ENCODE measurements around the gene UPF2. TPM values are rescaled to one million over a fixed set of nuclear protein-coding genes. Genes with fewer than 3 reads are reported as not detected.

Gene UPF2
- total RNA-seq, 1 donor from 2014 or later, result 26.4 TPM

DNA sequence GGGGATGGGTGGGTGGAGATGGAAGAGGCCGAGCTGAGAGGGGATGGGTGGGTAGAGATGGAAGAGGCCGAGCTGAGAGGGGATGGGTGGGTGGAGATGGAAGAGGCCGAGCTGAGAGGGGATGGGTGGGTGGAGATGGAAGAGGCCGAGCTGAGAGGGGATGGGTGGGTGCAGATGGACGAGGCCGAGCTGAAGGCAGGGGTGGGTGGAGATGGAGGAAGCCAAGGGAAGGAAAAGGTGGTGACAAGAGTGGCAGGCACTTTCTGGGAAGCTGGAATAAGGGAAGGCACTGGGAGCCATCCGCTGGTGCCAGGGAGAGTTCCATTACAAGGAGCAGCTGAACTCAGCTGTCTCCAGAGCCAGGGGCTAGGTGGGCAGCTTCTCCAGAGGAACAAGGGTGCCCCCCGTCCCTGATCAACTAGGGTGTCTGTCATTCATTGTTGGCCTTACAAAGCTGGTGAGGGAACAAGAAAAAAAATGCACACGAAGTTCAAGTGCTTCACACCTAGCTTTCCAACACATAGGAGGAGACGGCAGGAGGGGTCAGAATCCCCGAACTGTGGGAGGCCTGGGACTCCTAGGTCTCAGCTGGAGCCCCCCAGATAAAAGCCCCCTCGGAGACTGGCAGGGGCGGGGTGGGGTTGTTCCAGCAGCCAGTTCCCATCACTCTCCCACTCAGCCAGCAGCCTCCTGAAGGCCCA lies 157.0 kb downstream of the UPF2 start:
- Mint-ChIP-seq H3K36me3 (no peaks in the 10 kb centered on the region), H3K4me3 (no peak overlapping the region), H3K27me3 (ENCODE audit: low read depth) (no peaks in the 10 kb centered on the region), H3K4me1 (peaks cover 7% of the 10 kb centered on the region), H3K9me3 (no peaks in the 10 kb centered on the region), H3K27ac (no peak overlapping the region)
- TF ChIP-seq, protein P1, sequence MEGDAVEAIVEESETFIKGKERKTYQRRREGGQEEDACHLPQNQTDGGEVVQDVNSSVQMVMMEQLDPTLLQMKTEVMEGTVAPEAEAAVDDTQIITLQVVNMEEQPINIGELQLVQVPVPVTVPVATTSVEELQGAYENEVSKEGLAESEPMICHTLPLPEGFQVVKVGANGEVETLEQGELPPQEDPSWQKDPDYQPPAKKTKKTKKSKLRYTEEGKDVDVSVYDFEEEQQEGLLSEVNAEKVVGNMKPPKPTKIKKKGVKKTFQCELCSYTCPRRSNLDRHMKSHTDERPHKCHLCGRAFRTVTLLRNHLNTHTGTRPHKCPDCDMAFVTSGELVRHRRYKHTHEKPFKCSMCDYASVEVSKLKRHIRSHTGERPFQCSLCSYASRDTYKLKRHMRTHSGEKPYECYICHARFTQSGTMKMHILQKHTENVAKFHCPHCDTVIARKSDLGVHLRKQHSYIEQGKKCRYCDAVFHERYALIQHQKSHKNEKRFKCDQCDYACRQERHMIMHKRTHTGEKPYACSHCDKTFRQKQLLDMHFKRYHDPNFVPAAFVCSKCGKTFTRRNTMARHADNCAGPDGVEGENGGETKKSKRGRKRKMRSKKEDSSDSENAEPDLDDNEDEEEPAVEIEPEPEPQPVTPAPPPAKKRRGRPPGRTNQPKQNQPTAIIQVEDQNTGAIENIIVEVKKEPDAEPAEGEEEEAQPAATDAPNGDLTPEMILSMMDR (IDR thresholded peaks at IDR 0.05; ENCODE audit: unreplicated experiment), result no peak
- no peak for DNase-seq (ENCODE audit: low spot score in 2 of 2, unreplicated experiment in 2 of 2)

DNA sequence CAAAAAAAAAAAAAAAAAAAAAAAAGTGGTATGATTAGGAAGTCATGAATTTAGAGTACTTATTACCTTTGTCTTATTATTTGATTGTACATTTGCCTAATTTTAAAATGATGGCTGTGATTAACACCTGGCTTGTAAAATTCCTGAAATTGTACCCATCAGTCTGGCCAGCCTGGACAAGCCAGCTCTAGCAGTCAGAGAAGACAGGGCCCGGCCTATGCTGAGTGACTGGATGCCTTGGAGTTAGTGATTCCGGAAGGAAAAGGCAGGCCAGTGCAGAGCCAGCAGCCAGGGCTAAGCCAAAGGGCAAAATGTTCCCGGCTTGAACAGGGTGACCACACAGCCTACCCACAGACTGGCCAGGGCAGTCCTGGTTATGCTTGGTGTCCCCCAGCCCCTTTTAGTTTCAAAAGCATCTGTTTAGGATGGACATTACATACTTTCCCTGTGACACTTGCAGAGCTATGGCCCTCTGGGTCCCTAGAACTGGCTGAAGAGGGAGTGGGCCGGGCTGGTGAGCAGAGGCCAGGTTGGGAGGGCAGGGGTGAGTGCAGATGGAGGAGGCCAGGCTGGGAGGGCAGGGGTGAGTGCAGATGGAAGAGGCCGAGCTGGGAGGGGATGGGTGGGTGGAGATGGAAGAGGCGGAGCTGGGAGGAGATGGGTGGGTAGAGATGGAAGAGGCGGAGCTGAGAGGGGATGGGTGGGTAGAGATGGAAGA lies 157.7 kb downstream of the UPF2 start:
- Mint-ChIP-seq H3K27me3 (ENCODE audit: low read depth) (no peaks in the 10 kb centered on the region), H3K27ac (no peak overlapping the region), H3K4me3 (no peak overlapping the region), H3K4me1 (peaks cover 12% of the 10 kb centered on the region), H3K9me3 (no peaks in the 10 kb centered on the region), H3K36me3 (no peaks in the 10 kb centered on the region)
- DNase-seq (ENCODE audit: low spot score in 2 of 2, unreplicated experiment in 2 of 2), result no peak
- TF ChIP-seq, protein P1 (IDR thresholded peaks at IDR 0.05; ENCODE audit: unreplicated experiment), result no peak

GRCh38 chr10:11882646-11883375 lies 159.8 kb downstream of the UPF2 start:
- peaks cover 21% of the 10 kb centered on the region for H3K4me1 Mint-ChIP-seq
- H3K4me3 Mint-ChIP-seq, result no peak overlapping the region
- H3K36me3 Mint-ChIP-seq, result no peaks in the 10 kb centered on the region
- H3K27ac Mint-ChIP-seq, result no peak overlapping the region
- TF ChIP-seq, protein P1 (IDR thresholded peaks at IDR 0.05; ENCODE audit: unreplicated experiment), result no peak
- no peak for DNase-seq (ENCODE audit: low spot score in 2 of 2, unreplicated experiment in 2 of 2)
- no peaks in the 10 kb centered on the region for H3K27me3 Mint-ChIP-seq (ENCODE audit: low read depth)
- H3K9me3 Mint-ChIP-seq, result no peaks in the 10 kb centered on the region

DNA sequence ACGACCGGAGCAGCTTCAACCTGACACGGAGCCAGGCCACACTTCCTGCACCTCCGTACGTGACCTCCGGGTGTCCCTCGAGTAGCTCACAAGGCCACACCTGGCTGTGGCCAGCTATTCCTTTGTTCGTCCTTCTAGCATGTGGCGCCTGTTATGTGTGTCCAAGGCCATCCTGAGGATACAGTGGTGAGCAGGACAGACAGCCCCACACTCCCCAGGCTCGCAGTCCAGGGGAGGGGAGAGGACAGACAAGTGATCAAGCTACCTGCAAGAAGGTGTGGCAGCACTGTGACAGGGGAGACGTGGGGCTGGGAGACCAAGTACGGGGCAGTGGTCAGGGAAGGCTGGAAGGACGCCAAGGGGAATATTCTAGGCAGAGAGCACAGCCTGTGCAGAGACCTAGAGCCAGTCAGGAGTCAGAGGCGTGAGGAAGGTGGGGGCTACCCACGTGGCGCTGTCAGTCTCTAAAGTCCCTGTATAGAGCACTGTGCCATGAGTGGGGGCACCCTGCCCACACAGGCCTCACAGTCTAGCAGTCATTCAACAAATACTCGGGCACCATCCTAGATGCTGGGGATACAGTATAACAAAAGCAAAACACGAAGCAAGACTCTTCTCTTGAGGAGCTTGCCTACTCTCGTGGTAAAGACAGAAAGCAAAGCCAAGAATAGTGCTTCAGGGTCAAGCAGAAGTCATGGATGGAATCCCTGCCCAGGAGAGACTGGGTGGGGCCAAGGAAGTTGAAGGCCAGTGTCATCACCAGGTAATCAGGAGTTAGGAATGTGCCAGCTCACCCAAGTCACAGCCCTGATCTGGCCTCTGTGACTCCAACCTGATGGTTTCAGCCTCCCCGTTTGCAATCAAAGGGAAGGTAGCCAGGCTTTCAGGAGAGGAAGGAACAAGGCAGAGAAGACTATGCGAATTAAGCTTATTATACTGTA lies 160.9 kb downstream of the UPF2 start:
- Mint-ChIP-seq H3K27ac (no peak overlapping the region), H3K4me1 (peaks cover 26% of the 10 kb centered on the region), H3K36me3 (no peaks in the 10 kb centered on the region), H3K27me3 (ENCODE audit: low read depth) (no peaks in the 10 kb centered on the region), H3K4me3 (no peak overlapping the region), H3K9me3 (no peaks in the 10 kb centered on the region)
- no peak for DNase-seq (ENCODE audit: low spot score in 2 of 2, unreplicated experiment in 2 of 2)
- TF ChIP-seq, protein P1 (IDR thresholded peaks at IDR 0.05; ENCODE audit: unreplicated experiment), result no peak

- peaks cover 33% of the 10 kb centered on the region for H3K4me1 Mint-ChIP-seq
- no peaks in the 10 kb centered on the region for H3K9me3 Mint-ChIP-seq
- H3K27me3 Mint-ChIP-seq (ENCODE audit: low read depth), result no peaks in the 10 kb centered on the region
- H3K27ac Mint-ChIP-seq, result peak overlapping the region; percentile 52
- H3K4me3 Mint-ChIP-seq, result no peak overlapping the region
- no peak for DNase-seq (ENCODE audit: low spot score in 2 of 2, unreplicated experiment in 2 of 2)
- H3K36me3 Mint-ChIP-seq, result no peaks in the 10 kb centered on the region
- TF ChIP-seq, protein P1 (IDR thresholded peaks at IDR 0.05; ENCODE audit: unreplicated experiment), result no peak
These were observed 161.6 kb downstream of the UPF2 start for GRCh38 chr10:11881030-11881476.

Data from mesothelial cell of epicardium (in vitro differentiated cells).